Panc1 (cell line): ENCODE results near the gene NFATC1. TPM values are rescaled to one million over a fixed set of nuclear protein-coding genes. Genes with fewer than 3 reads are reported as not detected.

ENCODE experiments used
- ATAC-seq: fragments of 200-7000 bp; cut with Tn5 transposase; 2 replicates; pipeline ENCODE4 v1.9.1; 2020; ENCODE audit warnings: mild to moderate bottlenecking, moderate library complexity
- BruUV-seq: library from RNA; stranded (reverse); fragments of 400-500 nt; replicated peaks from 2 replicates; lab custom pipeline; 2021; lab: Mats Ljungman, UMichigan
- CTCF ChIA-PET: fragments of 300-600 bp; sonication (Branson Sonifier 250); formaldehyde crosslinking; loops from one replicate; lab custom pipeline; 2022; ENCODE audit warnings: antibody characterized with exemption; lab: Charles Lee
- POLR2A ChIA-PET: fragments of 300-600 bp; sonication (Branson Sonifier 250); formaldehyde crosslinking; loops from one replicate; lab custom pipeline; 2022; ENCODE audit warnings: antibody characterized with exemption; lab: Charles Lee
- DNase-seq: peaks from one replicate; pipeline ENCODE4 v3.0.0-alpha.2; 2010; ENCODE audit warnings: low read depth, low spot score
- H3K27ac ChIP-seq: 2 replicates; pipeline ENCODE4 v1.5.1; 2011; ENCODE audit warnings: mild to moderate bottlenecking, low read length, inconsistent platforms
- H3K27me3 ChIP-seq: fragments of 200-500 bp; sonication (Bioruptor generic); 2 replicates; pipeline ENCODE4 v1.6.0; 2014; ENCODE audit warnings: low read length, inconsistent platforms; ENCODE audit not compliant: control insufficient read depth, insufficient read depth
- H3K36me3 ChIP-seq: fragments of 200-500 bp; sonication (Bioruptor generic); 2 replicates; pipeline ENCODE4 v1.5.1; 2014; ENCODE audit warnings: inconsistent platforms, mild to moderate bottlenecking, low read length, moderate library complexity; ENCODE audit not compliant: control insufficient read depth, insufficient read depth
- H3K4me1 ChIP-seq: 2 replicates; pipeline ENCODE4 v1.5.1; 2011; ENCODE audit warnings: inconsistent platforms, mild to moderate bottlenecking, low read length, moderate library complexity; ENCODE audit not compliant: control insufficient read depth, insufficient read depth
- H3K4me3 ChIP-seq, 2 experiments: 2 replicates each; pipeline ENCODE4 v1.5.1; 2011 to 2012; ENCODE audit warnings: low read depth in 2 of 2, low read length in 2 of 2, mild to moderate bottlenecking in 2 of 2, inconsistent platforms in 1 of 2, moderate library complexity in 1 of 2
- H3K9me3 ChIP-seq: fragments of 200-500 bp; sonication (Bioruptor generic); 2 replicates; pipeline ENCODE4 v1.5.1; 2014; ENCODE audit warnings: low read depth, mild to moderate bottlenecking, inconsistent platforms, low read length, moderate library complexity; ENCODE audit not compliant: control insufficient read depth, insufficient read depth
- CTCF ChIP-seq: fragments of 450-650 bp; IDR thresholded peaks from 2 replicates; pipeline ENCODE4 v1.5.1; 2017; ENCODE audit warnings: mild to moderate bottlenecking
- POLR2AphosphoS5 ChIP-seq: IDR thresholded peaks from 2 replicates; pipeline ENCODE4 v1.6.1; 2012; ENCODE audit warnings: mild to moderate bottlenecking, low read depth, low read length, moderate library complexity
- REST ChIP-seq, 2 experiments: IDR thresholded peaks; 2 replicates each; pipeline ENCODE4 v1.6.1; 2011 to 2012; ENCODE audit warnings: low read depth in 2 of 2, control low read depth in 1 of 2, low read length in 1 of 2, mild to moderate bottlenecking in 1 of 2, moderate library complexity in 1 of 2; ENCODE audit not compliant: insufficient read depth in 1 of 2
- SIN3A ChIP-seq: IDR thresholded peaks from 2 replicates; pipeline ENCODE4 v1.6.1; 2012; ENCODE audit warnings: low read depth, mild to moderate bottlenecking, low read length, moderate library complexity, borderline replicate concordance; ENCODE audit not compliant: insufficient read depth
- TCF7L2 ChIP-seq: IDR thresholded peaks from 2 replicates; pipeline ENCODE4 v1.6.1; 2011; ENCODE audit warnings: mild to moderate bottlenecking, low read depth, low read length, inconsistent platforms
- in situ Hi-C: cut with HindIII; loops from 2 replicates; pipeline ENCODE4 v1.10.0; 2016; ENCODE audit warnings: low sequenced_read_pairs, low pct_unique_long_range_greater_than_20kb
- intact Hi-C: fragments of 100-400 bp; cut with micrococcal nuclease; formaldehyde crosslinking; loops from one replicate; pipeline ENCODE4 v1.10.0; 2022; ENCODE audit not compliant: unreplicated experiment
- total RNA-seq: library from RNA; stranded (reverse); gene quantifications from one replicate; pipeline ENCODE4 v1.2.1, GENCODE V29; 2021; ENCODE audit not compliant: unreplicated experiment

NFATC1 gene
- total RNA-seq, 1 experiment from 2014 or later = 30.8 TPM

GRCh38 chr18:79447703-79448367 is 52.1 kb downstream of the NFATC1 start:
- intact Hi-C loops = no loop called here
- TF ChIP-seq POLR2AphosphoS5 (no peak), SIN3A (no peak), TCF7L2 (no peak), CTCF (no peak), REST (IDR thresholded peaks at IDR 0.05; ENCODE audit: insufficient read depth in 1 of 2, low read depth in 2 of 2, low read length in 1 of 2) (no peak)
- ATAC-seq (no peak), DNase-seq (no peak)
- H3K4me3 ChIP-seq = no peak overlapping the region
- no peaks in the 10 kb centered on the region for H3K9me3 ChIP-seq
- no TSS peak for BruUV-seq
- in situ Hi-C loops = no loop called here
- H3K27ac ChIP-seq = no peak overlapping the region
- H3K27me3 ChIP-seq = no peaks in the 10 kb centered on the region
- ChIA-PET POLR2A (no interaction called here), CTCF (no interaction called here)
- no peaks in the 10 kb centered on the region for H3K4me1 ChIP-seq
- H3K36me3 ChIP-seq = no peaks in the 10 kb centered on the region

- Histone ChIP-seq H3K36me3 (no peaks in the 10 kb centered on the region), H3K27me3 (no peaks in the 10 kb centered on the region), H3K27ac (no peak overlapping the region), H3K4me3 (no peak overlapping the region), H3K4me1 (no peaks in the 10 kb centered on the region), H3K9me3 (no peaks in the 10 kb centered on the region)
- DNase-seq (no peak), ATAC-seq (no peak)
- TF ChIP-seq POLR2AphosphoS5 (no peak), REST (IDR thresholded peaks at IDR 0.05; ENCODE audit: insufficient read depth in 1 of 2, low read depth in 2 of 2, low read length in 1 of 2) (no peak), SIN3A (no peak), TCF7L2 (no peak), CTCF (no peak)
- no TSS peak for BruUV-seq
- in situ Hi-C loops = no loop called here
- POLR2A ChIA-PET = no interaction called here
- intact Hi-C loops = no loop called here
- CTCF ChIA-PET = no interaction called here
Measured at GRCh38 chr18:79448621-79449020, 52.9 kb downstream of the NFATC1 start.
